Keratinocyte (primary cell): ENCODE measurements around the gene RNF130. TPM values are rescaled to one million over a fixed set of nuclear protein-coding genes. Genes with fewer than 3 reads are reported as not detected.

Experiments
- DNase-seq: peaks from one replicate; pipeline ENCODE4 v3.0.0-alpha.2; 2011; ENCODE audit warnings: low read depth, missing footprints, low spot score
- FAIRE-seq: peaks from 2 replicates; lab custom pipeline; 2011; peaks lifted over from hg19 to GRCh38; lab: Jason Lieb, UNC
- H2AFZ ChIP-seq: 2 replicates; pipeline ENCODE4 v1.6.0; 2012; ENCODE audit warnings: low read length, control low read depth, inconsistent platforms; ENCODE audit not compliant: control insufficient read depth
- H3K27ac ChIP-seq: 2 replicates; pipeline ENCODE4 v1.5.1; 2011; ENCODE audit warnings: low read length; ENCODE audit not compliant: control insufficient read depth, insufficient read depth
- H3K27me3 ChIP-seq: 3 replicates; pipeline ENCODE4 v1.6.0; 2011; ENCODE audit warnings: low read length; ENCODE audit not compliant: control insufficient read depth, insufficient read depth; ENCODE audit errors: extremely low read depth
- H3K36me3 ChIP-seq, 2 experiments: 2 replicates in 1 of 2; 3 replicates in 1 of 2; pipeline ENCODE4 v1.5.1; 2011; ENCODE audit warnings: low read length in 2 of 2, mild to moderate bottlenecking in 1 of 2; ENCODE audit not compliant: control insufficient read depth in 2 of 2, insufficient read depth in 2 of 2; ENCODE audit errors: extremely low read depth in 1 of 2
- H3K4me1 ChIP-seq: 3 replicates; pipeline ENCODE4 v1.5.1; 2011; ENCODE audit warnings: low read length; ENCODE audit not compliant: control insufficient read depth, insufficient read depth; ENCODE audit errors: extremely low read depth
- H3K4me2 ChIP-seq: 3 replicates; pipeline ENCODE4 v1.6.0; 2011; ENCODE audit warnings: low read depth, low read length; ENCODE audit not compliant: control insufficient read depth, insufficient read depth; ENCODE audit errors: extremely low read depth
- H3K4me3 ChIP-seq, 3 experiments: fragments of 200-600 bp in 1 of 3; sonication (generic) in 1 of 3; 2 replicates in 2 of 3; 3 replicates in 1 of 3; pipeline ENCODE4 v1.5.1; 2011 to 2016; ENCODE audit warnings: low read length in 3 of 3, mild to moderate bottlenecking in 3 of 3, control low read depth in 2 of 3, inconsistent platforms in 1 of 3, low read depth in 1 of 3, mixed read lengths in 1 of 3, mixed run types in 1 of 3, moderate library complexity in 1 of 3; ENCODE audit not compliant: control insufficient read depth in 2 of 3, insufficient read depth in 2 of 3; ENCODE audit errors: extremely low read depth in 1 of 3
- H3K79me2 ChIP-seq: 2 replicates; pipeline ENCODE4 v1.6.0; 2012; ENCODE audit warnings: low read length; ENCODE audit not compliant: control insufficient read depth, insufficient read depth
- H3K9ac ChIP-seq: 3 replicates; pipeline ENCODE4 v1.6.0; 2011; ENCODE audit warnings: low read length; ENCODE audit not compliant: control insufficient read depth, insufficient read depth; ENCODE audit errors: extremely low read depth
- H3K9me1 ChIP-seq: 3 replicates; pipeline ENCODE4 v1.6.0; 2011; ENCODE audit warnings: low read length; ENCODE audit not compliant: control insufficient read depth, insufficient read depth; ENCODE audit errors: extremely low read depth
- H3K9me3 ChIP-seq: 2 replicates; pipeline ENCODE4 v1.5.1; 2012; ENCODE audit warnings: low read depth, low read length; ENCODE audit not compliant: control insufficient read depth
- H4K20me1 ChIP-seq: 3 replicates; pipeline ENCODE4 v1.6.0; 2011; ENCODE audit warnings: low read length; ENCODE audit not compliant: control insufficient read depth, insufficient read depth; ENCODE audit errors: extremely low read depth
- CTCF ChIP-seq, 3 experiments: IDR thresholded peaks in 1 of 3; conservative IDR thresholded peaks in 1 of 3; optimal IDR thresholded peaks in 1 of 3; 2 replicates in 2 of 3; 3 replicates in 1 of 3; pipeline versions ENCODE3 to v1.5.1; 2011; ENCODE audit warnings: low read length in 3 of 3, mild to moderate bottlenecking in 3 of 3, moderate library complexity in 2 of 3, control low read depth in 1 of 3, inconsistent platforms in 1 of 3; ENCODE audit not compliant: insufficient read depth in 2 of 3; ENCODE audit errors: extremely low read depth in 1 of 3
- EZH2 ChIP-seq: IDR thresholded peaks from one replicate; pipeline ENCODE4 v1.6.1; 2012; ENCODE audit warnings: inconsistent platforms, mild to moderate bottlenecking, low read length, moderate library complexity
- dilution Hi-C: fragments of 300-500 bp; cut with MboI; formaldehyde crosslinking; loops from one replicate; pipeline ENCODE4 v1.7.0; 2020; ENCODE audit warnings: low sequenced_read_pairs; ENCODE audit not compliant: extremely low pct_ligation_motif_present
- polyA plus RNA-seq, 5 experiments: library from polyadenylated mRNA; depleted of rRNA in 3 of 5; stranded (reverse) in 3 of 5; stranded (forward) in 1 of 5; unstranded in 1 of 5; fragments of >200 nt; gene quantifications; 1 replicate in 1 of 5; 2 replicates in 3 of 5; 3 replicates in 1 of 5; pipeline versions ENCODE4 v1.2.1 to v1.2.3, GENCODE V29; 2011 to 2012; ENCODE audit warnings: missing spikeins in 2 of 5, low read depth in 1 of 5, low replicate concordance in 1 of 5

Gene RNF130
- polyA plus RNA-seq, 1 donor (not counting 4 experiments of a cell fraction or from before 2014, with no cell fraction given): 20.0 TPM

- TF ChIP-seq EZH2: no peak
- TF ChIP-seq CTCF (optimal IDR thresholded peaks at IDR 0.05 in 1 of 3, IDR thresholded peaks at IDR 0.05 in 1 of 3, conservative IDR thresholded peaks at IDR 0.05 in 1 of 3; ENCODE audit: extremely low read depth in 1 of 3, insufficient read depth in 2 of 3, low read length in 3 of 3): no peak
- Histone ChIP-seq H3K36me3 (peaks cover 0 to 4% of the 10 kb centered on the region in 2 experiments), H3K27ac (no peak overlapping the region), H3K9me3 (no peaks in the 10 kb centered on the region), H3K4me1 (no peaks in the 10 kb centered on the region), H3K4me2 (no peak overlapping the region), H2AFZ (no peak overlapping the region), H3K79me2 (no peaks in the 10 kb centered on the region), H3K9ac (no peak overlapping the region), H3K27me3 (no peaks in the 10 kb centered on the region), H3K9me1 (no peaks in the 10 kb centered on the region), H4K20me1 (no peaks in the 10 kb centered on the region), H3K4me3 (no peak overlapping the region)
- dilution Hi-C loops: no loop called here
- DNase-seq (no peak), FAIRE-seq (no peak)
Observed at GRCh38 chr5:180026320-180026719, 45.2 kb downstream of the RNF130 start.

GRCh38 chr5:180021900-180022299, 49.7 kb downstream of the RNF130 start:
- H3K9me1 ChIP-seq: no peaks in the 10 kb centered on the region
- dilution Hi-C loops: no loop called here
- peaks cover 0 to 4% of the 10 kb centered on the region in 2 experiments for H3K36me3 ChIP-seq
- H3K4me1 ChIP-seq: no peaks in the 10 kb centered on the region
- H3K27ac ChIP-seq: no peak overlapping the region
- FAIRE-seq (no peak), DNase-seq (no peak)
- H3K27me3 ChIP-seq: no peaks in the 10 kb centered on the region
- H4K20me1 ChIP-seq: no peaks in the 10 kb centered on the region
- no peak for TF ChIP-seq EZH2
- TF ChIP-seq CTCF (optimal IDR thresholded peaks at IDR 0.05 in 1 of 3, IDR thresholded peaks at IDR 0.05 in 1 of 3, conservative IDR thresholded peaks at IDR 0.05 in 1 of 3; ENCODE audit: extremely low read depth in 1 of 3, insufficient read depth in 2 of 3, low read length in 3 of 3): no peak
- H3K4me3 ChIP-seq: no peak overlapping the region
- H3K9ac ChIP-seq: no peak overlapping the region
- no peaks in the 10 kb centered on the region for H3K79me2 ChIP-seq
- no peaks in the 10 kb centered on the region for H3K9me3 ChIP-seq
- no peak overlapping the region for H3K4me2 ChIP-seq
- no peak overlapping the region for H2AFZ ChIP-seq
